ENCODE data around the gene VPS37C.
"Not testable (repeated sequence)": the region's sequence is repeated elsewhere in the genome, so short reads cannot be mapped to it uniquely, and the experiment has no call there.

Gene VPS37C

GRCh38 chr11:61115498-61116224, 45.6 kb downstream of the VPS37C start:
- no peak for DNase-seq

DNA sequence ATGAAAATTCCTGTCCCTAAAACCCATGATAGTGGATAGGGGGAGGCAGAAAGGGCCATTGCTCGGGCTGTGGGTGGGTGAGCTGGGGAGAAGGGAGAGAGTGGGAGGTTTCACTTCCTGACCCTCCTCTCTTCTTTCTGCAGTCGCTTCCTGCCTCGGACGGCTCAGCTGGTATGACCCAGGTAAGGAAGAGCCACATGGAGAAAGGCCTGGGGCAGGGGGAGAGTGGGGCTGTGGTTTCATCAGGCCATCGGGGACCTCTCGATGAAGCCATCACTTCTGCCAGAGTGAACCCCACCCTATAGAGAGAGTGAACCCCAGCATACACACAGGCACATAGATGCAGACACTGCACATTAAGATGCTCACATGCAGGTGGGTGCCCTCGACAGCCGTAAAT, 46.3 kb downstream of the VPS37C start:
- no peak for DNase-seq

- DNase-seq: no peak
These were observed 48.0 kb downstream of the VPS37C start for GRCh38 chr11:61113201-61113600.

DNA sequence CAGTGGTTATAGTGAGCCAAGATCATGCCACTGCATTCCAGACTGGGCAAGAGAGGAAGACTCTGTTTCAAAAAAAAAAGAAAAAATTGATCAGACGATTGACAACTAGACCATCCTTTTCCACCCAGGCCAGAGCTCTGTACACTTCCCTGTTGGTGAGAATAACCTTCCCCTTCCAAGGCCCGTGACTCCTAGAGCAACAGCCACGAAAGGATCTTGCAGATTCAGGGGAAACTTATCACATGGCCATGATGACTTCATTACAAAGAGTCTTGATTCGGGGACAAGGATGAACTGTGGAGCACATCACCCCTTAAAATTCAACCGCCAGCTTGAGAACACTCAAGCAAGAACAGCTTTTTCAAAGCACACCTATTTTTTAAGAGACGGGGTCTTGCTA, 48.7 kb downstream of the VPS37C start:
- no peak for DNase-seq

DNA sequence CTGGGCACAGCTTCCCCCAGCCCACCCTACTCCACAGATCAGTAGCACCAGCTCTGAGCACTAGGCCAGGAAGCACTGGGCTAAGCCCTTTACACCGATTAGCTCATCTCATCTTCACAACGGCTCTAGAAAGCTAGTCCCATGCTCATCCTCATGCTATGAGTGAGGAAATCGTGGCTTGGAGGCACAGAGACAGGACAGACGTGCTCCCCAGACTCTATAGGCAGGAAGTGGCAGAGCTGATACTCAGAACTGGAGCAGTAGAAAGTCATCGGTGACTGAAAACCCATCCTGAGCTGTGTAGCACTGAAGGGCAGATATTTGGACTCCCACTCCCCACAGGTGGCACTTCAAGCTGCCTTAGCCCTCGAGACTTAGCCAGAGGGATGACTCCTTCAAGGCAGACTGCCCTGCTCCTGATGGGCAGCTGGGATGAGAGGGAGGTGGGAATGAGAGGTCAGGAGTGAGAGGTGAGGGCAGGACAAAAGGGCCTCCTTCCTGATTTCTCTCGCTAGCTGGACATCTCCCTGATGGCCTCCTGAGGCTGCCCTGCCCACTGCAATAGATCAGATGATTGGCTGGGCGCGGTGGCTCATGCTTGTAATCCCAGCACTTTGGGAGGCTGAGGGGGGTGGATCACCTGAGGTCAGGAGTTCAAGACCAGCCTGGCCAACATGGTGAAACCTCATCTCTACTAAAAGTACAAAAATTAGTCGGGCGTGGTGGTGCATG, 49.3 kb downstream of the VPS37C start:
- DNase-seq: peak; percentile 33

DNA sequence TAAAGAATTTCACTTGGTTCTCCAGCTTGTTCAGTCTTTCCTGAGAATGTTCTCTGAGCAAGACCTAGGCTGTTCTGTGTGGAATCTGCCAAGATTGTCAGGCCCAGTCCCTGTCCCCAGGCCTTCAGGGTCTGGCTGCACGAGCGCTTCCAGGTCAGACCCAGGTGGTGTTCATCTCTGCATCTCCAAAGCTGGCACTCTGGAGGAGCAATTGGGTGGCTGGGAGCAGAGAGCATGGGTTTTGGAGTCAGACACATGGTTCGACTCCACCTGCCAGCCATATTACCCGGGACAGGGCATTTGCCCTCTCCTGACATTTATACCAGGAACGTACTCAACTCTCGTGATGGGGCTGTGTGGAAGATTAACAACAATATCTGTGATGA, 50.2 kb downstream of the VPS37C start:
- DNase-seq: no peak

DNA sequence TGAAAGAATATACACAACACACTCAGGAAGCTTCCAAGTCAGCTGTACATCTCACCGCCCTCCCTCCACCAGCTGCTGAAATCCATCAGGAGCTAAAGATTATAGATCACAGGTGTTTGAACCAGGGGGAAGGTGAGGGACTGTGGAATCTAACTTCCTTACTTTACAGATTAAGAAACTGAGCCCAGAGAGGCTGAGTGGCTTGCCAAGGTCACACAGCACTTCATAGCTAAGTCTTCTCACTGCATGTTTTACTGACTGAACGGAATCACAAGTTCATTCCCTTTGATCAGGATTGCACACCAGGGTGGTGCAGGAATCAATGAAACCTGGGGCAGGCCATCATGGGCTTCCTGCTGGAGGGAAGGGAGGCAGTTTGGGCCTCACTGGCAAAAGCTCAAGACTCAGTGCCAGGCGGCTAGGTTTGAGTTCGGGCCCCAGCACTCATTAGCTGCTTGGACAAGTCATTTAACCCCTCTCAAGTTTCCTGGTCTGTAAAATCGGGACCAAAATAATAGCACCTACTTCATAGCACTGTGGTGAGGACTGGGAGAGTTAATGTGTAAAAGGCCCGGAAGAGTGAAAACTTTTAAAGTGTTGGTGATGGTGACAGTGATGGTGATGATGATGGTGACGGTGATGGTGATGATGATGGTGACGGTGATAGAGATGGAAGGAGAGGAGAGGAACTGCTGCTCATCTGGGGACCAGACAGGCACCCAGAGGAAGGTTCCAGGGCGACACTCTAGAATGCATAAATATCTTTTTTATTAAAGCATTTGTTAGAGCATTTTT, 50.8 kb downstream of the VPS37C start:
- no peak for DNase-seq

GRCh38 chr11:61109671-61110070, 51.6 kb downstream of the VPS37C start:
- no peak for DNase-seq

DNA sequence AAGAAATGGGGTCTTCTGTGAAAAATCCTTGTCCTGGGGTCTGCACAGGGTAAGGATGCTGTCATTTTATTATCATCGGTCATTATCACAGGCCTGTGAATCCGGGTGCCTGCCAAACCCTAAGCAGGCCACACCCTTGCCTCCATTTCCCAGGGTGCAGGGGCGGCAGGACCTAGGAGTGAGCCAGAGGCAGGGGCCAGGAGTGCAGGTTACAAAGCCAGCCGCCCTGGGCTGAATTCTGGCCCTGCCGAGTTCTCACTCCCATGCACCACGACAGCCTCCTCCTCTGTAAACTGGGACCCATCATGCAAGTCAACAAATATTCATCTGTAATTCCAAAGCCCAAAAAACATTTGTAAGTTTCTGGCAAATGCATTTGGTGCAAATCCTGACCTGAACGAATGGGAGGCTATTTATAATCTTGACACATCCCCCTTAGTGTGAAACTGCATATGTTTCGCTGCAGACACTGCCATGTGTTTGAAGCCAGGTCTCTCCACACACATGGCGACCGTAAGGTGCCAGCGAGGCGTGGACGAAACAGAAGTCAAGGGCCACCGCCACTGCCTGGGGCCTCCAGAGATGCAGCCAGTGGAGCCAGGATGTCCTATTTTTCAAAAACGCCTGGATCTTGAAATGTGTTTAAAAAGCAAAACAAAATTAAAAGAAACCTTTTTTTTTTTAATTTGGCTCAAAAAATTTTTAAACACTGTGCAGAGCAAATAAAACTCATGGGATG, 52.2 kb downstream of the VPS37C start:
- DNase-seq: no peak

DNA sequence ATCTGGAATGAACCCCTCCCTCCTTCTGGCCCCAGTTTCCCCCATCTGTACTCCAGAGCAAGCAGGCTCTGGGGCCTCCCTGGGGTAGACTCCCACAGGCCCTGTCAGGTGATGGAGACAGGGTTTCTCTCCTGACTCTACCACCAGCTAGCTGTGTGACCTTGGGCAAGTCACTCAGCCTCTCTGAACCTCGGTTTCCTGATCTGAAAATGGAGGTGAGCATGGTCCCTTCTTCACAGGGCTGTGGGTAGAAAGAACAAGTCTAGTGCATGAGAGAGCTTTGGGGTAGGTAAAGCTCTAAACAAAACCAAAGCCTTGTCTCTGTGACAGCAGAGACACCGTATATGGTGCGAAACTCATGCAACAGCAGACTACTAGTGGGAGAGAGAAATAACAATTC, 53.3 kb downstream of the VPS37C start:
- no peak for DNase-seq

DNA sequence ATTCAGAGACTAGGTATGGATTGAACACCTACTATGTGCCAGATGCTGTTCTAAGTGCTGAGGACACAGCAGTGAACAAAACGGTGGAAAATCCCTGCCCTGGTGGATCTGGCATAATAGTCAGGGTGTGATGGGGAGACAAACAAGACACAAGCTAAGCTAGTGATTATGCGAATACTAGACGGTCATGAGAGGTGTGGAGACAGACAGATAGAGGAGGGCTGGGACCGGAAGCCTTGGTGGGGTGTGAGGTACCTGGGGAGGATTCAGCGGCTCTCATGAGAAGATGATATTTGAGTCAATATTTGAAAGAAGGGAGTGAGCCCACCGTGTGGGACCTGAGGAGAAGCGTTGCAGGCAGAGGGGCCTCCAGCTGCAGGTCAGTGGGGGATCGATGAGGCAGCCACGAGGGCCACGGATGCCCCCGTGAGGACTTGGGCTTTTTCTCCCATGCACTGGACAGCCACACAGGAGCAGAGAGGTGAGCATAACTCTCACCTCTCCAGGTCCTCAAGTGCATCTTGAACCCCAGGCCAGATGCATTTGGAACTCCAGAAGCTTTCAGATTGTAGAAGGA, 54.2 kb downstream of the VPS37C start:
- no peak for DNase-seq

DNA sequence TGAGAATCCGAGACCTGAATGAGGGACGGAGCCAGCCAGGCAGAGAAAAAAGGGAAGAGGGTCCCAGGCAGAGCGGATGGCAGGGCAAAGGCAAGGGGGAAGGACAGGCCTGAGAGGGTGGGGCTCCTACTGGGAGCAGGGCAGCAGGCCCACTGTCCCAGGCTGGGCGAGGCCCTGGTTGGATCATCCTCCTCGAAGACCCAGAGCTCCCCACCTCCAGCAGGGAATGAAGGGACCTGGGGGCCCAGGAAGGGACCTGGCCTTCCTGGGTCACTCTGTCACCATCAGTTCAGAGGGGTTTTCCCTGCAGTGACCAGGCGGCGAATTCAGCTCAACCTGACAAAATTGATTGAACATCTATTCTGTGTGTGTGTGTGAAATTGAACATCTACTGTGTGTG, 54.9 kb downstream of the VPS37C start:
- DNase-seq: no peak

DNA sequence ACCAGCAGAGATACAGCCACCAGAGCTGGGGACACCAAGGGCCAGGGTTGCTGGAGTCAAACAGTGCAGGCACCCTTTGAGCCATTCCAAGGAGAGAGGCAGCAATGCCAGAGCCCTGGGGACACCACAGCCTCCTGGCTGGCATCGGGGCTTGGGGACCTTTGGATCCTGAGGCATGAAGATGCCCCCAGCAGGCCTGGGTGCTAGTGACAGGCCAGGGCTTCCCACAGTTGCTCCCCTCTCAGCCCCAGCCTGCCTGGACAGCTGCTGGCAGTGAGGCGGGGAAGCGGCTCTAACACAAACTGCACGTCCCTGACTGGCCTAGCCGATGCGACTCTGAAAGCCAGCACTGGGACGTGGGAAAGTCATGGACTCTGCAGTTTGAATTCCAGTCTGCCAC, 56.3 kb downstream of the VPS37C start:
- no peak for DNase-seq

DNA sequence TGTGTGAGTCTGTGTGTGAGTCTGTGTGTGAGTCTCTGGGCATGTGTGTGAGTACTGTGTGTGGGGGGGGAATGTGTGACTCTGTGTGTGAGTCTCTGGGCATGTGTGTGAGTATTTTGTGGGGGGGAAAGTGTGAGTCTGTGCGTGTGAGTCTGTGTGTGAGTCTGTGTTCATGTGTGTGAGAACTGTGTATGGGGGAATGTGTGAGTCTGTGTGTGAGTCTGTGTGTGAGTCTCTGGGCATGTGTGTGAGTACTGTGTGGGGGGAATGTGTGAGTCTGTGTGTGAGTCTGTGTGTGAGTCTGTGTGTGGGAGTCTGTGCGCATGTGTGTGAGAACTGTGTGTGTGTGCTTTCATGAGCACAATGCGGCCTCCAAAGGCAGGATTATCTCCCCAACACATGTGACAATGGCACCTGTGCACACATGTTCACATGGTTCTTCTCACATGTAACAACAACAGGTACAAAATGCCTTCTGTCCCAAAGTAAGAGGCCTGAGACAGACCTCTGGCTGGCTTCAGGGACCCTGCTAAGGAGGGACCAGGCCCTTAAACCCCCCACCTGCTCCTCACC, 57.3 kb downstream of the VPS37C start:
- no peak for DNase-seq

DNA sequence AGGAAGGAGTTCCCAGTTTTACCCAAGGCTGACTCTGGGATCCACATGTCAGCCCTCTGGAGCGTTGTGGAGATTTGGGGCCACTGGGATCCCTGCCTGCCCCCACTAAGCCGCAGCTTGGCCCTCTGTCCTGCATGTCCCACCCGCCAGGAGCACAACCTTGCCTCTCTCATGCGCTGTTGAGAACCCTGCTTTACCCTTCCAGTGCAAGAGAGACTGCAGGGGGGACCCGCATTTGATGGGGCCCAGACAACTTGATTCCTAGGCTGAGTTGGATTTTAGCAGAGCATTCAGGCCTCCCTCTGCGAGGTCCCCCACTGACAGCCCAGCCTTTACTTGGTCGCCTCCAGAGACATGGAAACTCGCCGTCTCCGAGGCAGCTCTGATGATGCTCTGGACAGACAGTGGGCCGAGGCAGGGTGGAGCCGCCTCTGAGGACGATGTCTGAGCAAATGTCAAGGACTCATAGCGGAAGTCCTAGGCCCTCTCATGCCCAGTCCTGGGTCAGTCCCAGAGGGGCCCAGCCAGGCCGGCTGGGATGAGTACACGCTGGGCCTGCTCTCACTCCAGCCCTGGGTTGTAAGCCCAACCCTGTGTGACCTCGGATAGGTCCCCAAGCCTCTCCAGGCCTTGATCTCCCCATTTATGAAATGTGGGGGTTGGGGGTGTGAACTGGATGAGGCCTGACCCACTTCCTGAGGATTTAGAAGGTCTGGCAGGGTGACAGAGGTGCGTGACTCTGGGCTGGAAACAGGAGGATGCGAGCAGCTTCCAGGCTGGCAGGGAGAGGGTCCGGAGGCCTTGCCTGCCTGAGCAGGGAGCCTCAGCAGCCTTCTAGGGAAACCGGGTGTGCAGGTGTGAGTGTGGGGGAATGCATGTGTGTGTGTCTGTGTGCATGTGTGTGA, 58.3 kb downstream of the VPS37C start:
- DNase-seq: no peak

DNA sequence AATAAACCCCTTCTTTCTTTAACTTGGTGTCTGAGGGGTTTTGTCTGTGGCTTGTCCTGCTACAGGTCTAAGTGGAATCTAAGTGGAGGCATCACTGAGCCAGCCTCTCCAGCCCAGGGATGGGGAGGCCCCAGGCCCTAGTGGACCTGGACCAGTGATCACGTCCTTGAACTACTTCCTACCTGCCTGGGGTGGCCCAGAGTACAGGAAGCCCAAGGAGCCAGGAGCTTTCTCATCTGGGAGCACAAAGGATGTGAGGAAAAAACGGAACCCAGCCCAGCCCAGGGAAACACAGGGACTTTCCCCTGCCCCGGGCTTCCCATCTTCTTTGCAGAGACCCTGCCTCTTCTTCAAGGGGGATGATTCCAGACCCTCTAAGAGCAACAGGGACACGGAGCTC, 62.4 kb downstream of the VPS37C start:
- DNase-seq: no peak

- not testable (repeated sequence) for DNase-seq
These were observed 63.0 kb downstream of the VPS37C start for GRCh38 chr11:61098261-61098660.

DNA sequence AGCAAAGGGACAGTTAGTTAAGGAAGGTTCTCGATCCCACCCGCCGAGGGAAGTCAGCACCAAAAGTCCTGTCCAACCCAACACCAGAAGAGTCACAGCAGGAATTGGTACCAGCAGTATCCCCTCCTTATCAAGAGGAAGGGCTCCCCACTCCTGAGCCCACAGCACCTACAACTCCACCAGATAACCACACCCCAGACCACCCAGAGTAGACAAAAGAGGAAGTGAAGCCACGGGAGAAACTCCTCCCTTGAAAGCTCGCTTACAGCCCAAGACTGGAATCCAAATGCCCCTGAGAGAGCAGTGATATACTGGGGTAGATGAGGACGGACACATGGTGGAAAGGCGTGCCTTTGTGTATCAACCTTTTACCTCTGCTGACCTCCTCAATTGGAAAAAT, 66.2 kb downstream of the VPS37C start:
- DNase-seq: no peak

DNA sequence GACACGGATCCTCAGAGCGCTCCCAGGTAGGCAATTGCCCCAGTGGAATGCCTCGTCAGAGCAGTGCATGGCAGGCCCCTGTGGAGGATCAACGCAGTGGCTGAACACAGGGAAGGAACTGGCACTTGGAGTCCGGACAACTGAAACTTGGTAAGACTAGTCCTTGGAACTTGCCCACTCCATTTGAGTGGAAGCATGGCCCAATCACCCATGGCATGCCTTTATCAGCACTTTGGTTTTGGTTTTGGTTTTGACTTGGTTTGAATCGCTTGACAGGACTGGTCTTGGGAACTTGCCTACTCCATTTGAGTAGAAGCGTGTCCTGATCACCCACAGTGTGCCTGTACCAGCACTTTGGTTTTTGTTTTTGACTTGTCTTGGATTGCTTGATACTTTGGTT, 67.1 kb downstream of the VPS37C start:
- DNase-seq: not testable (repeated sequence)

DNA sequence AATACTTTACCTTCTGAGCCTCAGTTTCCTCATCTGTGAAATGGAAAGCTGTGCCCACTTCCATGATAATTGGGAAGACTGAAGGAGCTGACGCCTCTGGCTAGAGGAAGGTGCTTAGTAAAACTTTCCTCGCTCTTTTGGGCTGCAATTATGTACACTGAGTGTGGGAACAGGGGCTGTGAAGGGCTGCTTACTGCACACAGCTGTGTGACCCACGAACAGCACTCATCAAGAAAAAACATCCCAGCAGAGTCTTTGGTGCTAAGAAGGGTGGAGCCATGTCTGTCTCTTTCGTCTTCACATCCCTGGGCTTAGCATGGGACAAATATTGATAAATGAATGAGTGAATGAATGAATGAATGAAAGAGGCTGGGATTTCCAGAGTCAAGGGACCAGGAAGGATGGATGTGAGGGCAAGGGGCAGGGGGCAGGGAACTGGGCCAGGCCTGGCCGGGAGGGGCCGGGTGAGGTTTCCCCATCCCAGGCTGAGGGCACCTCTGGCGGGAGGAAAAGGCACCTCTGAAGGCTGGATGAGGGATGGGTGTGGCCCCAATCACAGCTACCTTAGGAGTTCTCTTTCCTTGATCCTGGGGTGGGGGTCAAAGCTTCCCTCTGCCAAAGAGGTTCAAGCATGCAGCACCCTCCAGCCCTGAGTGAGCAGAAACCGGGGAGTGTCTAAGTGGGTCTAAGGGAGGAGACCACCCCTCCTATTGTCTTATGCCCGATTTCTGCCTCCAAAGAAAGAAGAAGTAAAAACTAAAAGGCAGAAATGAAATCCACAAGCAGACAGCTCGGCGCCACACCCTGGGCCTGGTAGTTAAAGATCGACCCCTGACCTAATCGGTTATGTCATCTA, 68.1 kb downstream of the VPS37C start:
- DNase-seq: no peak
